HFFc6 (cell line): ENCODE results near the gene DYNLRB1. TPM values are rescaled to one million over a fixed set of nuclear protein-coding genes. Genes with fewer than 3 reads are reported as not detected.

Experiments used
- DNase-seq: peaks from one replicate; pipeline ENCODE4 v3.0.0-alpha.2; 2018
- H3K27ac Mint-ChIP-seq: 2 replicates; pipeline ENCODE4 v1.8.0; 2020; ENCODE audit warnings: mild to moderate bottlenecking, mixed read lengths
- H3K27me3 Mint-ChIP-seq: 2 replicates; pipeline ENCODE4 v1.8.0; 2021; ENCODE audit warnings: mild to moderate bottlenecking, moderate library complexity, mixed read lengths; ENCODE audit not compliant: insufficient read depth
- H3K36me3 Mint-ChIP-seq: 2 replicates; pipeline ENCODE4 v1.8.0; 2021; ENCODE audit warnings: low read depth, mixed read lengths
- H3K4me1 Mint-ChIP-seq: 2 replicates; pipeline ENCODE4 v1.8.0; 2020; ENCODE audit warnings: low read depth, mixed read lengths
- H3K4me3 Mint-ChIP-seq: 2 replicates; pipeline ENCODE4 v1.8.0; 2020; ENCODE audit warnings: mild to moderate bottlenecking, moderate library complexity, mixed read lengths
- H3K9me3 Mint-ChIP-seq: 2 replicates; pipeline ENCODE4 v1.8.0; 2020; ENCODE audit warnings: mild to moderate bottlenecking, mixed read lengths
- CTCF ChIP-seq: fragments of 200-600 bp; sonication (generic); IDR thresholded peaks from 2 replicates; pipeline ENCODE4 v1.5.0; 2021; ENCODE audit warnings: antibody characterized with exemption, mild to moderate bottlenecking
- total RNA-seq, 6 experiments: library from RNA; stranded (reverse); fragmentation: NEBNext Ultra II Directional; extraction: Animal tissue kit (Norgen Biotek cat#: 25700); gene quantifications; 2 replicates in 1 of 6; 3 replicates in 5 of 6; pipeline ENCODE4 v1.2.3, GENCODE V29; 2021

Gene DYNLRB1
- total RNA-seq, 6 experiments from 2014 or later, result 194 to 277 (median 223) TPM

GRCh38 chr20:34553366-34553867 lies 37.2 kb downstream of the DYNLRB1 start:
- Mint-ChIP-seq H3K36me3 (no peaks in the 10 kb centered on the region), H3K4me3 (no peak overlapping the region), H3K9me3 (no peaks in the 10 kb centered on the region), H3K4me1 (peaks cover 17% of the 10 kb centered on the region), H3K27ac (0 out of 2 replicates have a peak overlapping the region, but pooled peaks have one; percentile 5), H3K27me3 (peaks cover 1% of the 10 kb centered on the region; the same call in 1 of the 2 replicates)
- no peak for TF ChIP-seq CTCF
- no peak for DNase-seq

- Mint-ChIP-seq H3K9me3 (no peaks in the 10 kb centered on the region), H3K4me3 (peak overlapping the region; percentile 81), H3K36me3 (no peaks in the 10 kb centered on the region), H3K27me3 (peaks cover 1% of the 10 kb centered on the region; the same call in 1 of the 2 replicates), H3K4me1 (peaks cover 22% of the 10 kb centered on the region), H3K27ac (peak overlapping the region; percentile 55)
- no peak for DNase-seq
- no peak for TF ChIP-seq CTCF
Measured at GRCh38 chr20:34557936-34558319, 41.7 kb downstream of the DYNLRB1 start.

- H3K4me1 Mint-ChIP-seq, result peaks cover 16% of the 10 kb centered on the region
- H3K27ac Mint-ChIP-seq, result peak within 1 kb of the TSS; percentile 58
- no peak for TF ChIP-seq CTCF
- no peaks in the 10 kb centered on the region for H3K36me3 Mint-ChIP-seq
- peak; percentile 86 for DNase-seq
- peaks cover 1% of the 10 kb centered on the region; the same call in 1 of the 2 replicates for H3K27me3 Mint-ChIP-seq
- H3K9me3 Mint-ChIP-seq, result no peaks in the 10 kb centered on the region
- H3K4me3 Mint-ChIP-seq, result peak within 1 kb of the TSS; percentile 81
Measured at GRCh38 chr20:34558320-34559218, 42.3 kb downstream of the DYNLRB1 start, which contains the start of gene MAP1LC3A. MAP1LC3A (plus strand) TSS chr20:34558718; CDS start chr20:34558869, 151 bp downstream.

- Mint-ChIP-seq H3K27ac (peak overlapping the region; percentile 58; the same call in 1 of the 2 replicates), H3K27me3 (peaks cover 1% of the 10 kb centered on the region; the same call in 1 of the 2 replicates), H3K4me3 (peak overlapping the region; percentile 56), H3K36me3 (no peaks in the 10 kb centered on the region), H3K9me3 (no peaks in the 10 kb centered on the region), H3K4me1 (peaks cover 12% of the 10 kb centered on the region)
- no peak for DNase-seq
- no peak for TF ChIP-seq CTCF
Measured at GRCh38 chr20:34559311-34560140, 43.3 kb downstream of the DYNLRB1 start.

- Mint-ChIP-seq H3K4me3 (0 out of 2 replicates have a peak overlapping the region, but pooled peaks have one; percentile 56), H3K27me3 (no peaks in the 10 kb centered on the region; the same call in 1 of the 2 replicates), H3K36me3 (no peaks in the 10 kb centered on the region), H3K27ac (no peak overlapping the region), H3K9me3 (no peaks in the 10 kb centered on the region), H3K4me1 (peaks cover 12% of the 10 kb centered on the region)
- TF ChIP-seq CTCF, result no peak
- DNase-seq, result no peak
Measured at GRCh38 chr20:34560141-34560523, 43.9 kb downstream of the DYNLRB1 start.
